ENCODE results near the gene GADL1.

The GADL1 gene

GRCh38 chr3:30886888-30887287 is 7.6 kb downstream of the GADL1 start:
- in situ Hi-C loops (cut with MboI; ENCODE audit: low sequenced_read_pairs) = no loop called here

- in situ Hi-C loops (cut with MboI; ENCODE audit: low sequenced_read_pairs) = no loop called here
These were observed 15.6 kb downstream of the GADL1 start for GRCh38 chr3:30878862-30879261.

- in situ Hi-C loops (cut with MboI; ENCODE audit: low sequenced_read_pairs) = no loop called here
These were observed 19.0 kb downstream of the GADL1 start for GRCh38 chr3:30875505-30875904.

GRCh38 chr3:30873671-30874070 is 20.8 kb downstream of the GADL1 start:
- in situ Hi-C loops (cut with MboI; ENCODE audit: low sequenced_read_pairs) = no loop called here

GRCh38 chr3:30872879-30873278 is 21.6 kb downstream of the GADL1 start:
- in situ Hi-C loops (cut with MboI; ENCODE audit: low sequenced_read_pairs) = no loop called here

GRCh38 chr3:30871720-30872119 is 22.7 kb downstream of the GADL1 start:
- in situ Hi-C loops (cut with MboI; ENCODE audit: low sequenced_read_pairs) = no loop called here

GRCh38 chr3:30864836-30865235 is 29.6 kb downstream of the GADL1 start:
- in situ Hi-C loops (cut with MboI; ENCODE audit: low sequenced_read_pairs) = no loop called here

GRCh38 chr3:30864132-30864531 is 30.3 kb downstream of the GADL1 start:
- in situ Hi-C loops (cut with MboI; ENCODE audit: low sequenced_read_pairs) = no loop called here

- in situ Hi-C loops (cut with MboI; ENCODE audit: low sequenced_read_pairs) = no loop called here
These were observed 32.5 kb downstream of the GADL1 start for GRCh38 chr3:30862004-30862403.

GRCh38 chr3:30858894-30859389 is 35.5 kb downstream of the GADL1 start:
- in situ Hi-C loops (cut with MboI; ENCODE audit: low sequenced_read_pairs) = no loop called here

- in situ Hi-C loops (cut with MboI; ENCODE audit: low sequenced_read_pairs) = no loop called here
These were observed 38.8 kb downstream of the GADL1 start for GRCh38 chr3:30855400-30856292.

GRCh38 chr3:30852833-30853232 is 41.6 kb downstream of the GADL1 start:
- in situ Hi-C loops (cut with MboI; ENCODE audit: low sequenced_read_pairs) = no loop called here

GRCh38 chr3:30848087-30848779 is 46.2 kb downstream of the GADL1 start:
- in situ Hi-C loops (cut with MboI; ENCODE audit: low sequenced_read_pairs) = no loop called here

- in situ Hi-C loops (cut with MboI; ENCODE audit: low sequenced_read_pairs) = no loop called here
These were observed 46.9 kb downstream of the GADL1 start for GRCh38 chr3:30847592-30847991.

GRCh38 chr3:30845606-30846005 is 48.9 kb downstream of the GADL1 start:
- in situ Hi-C loops (cut with MboI; ENCODE audit: low sequenced_read_pairs) = no loop called here

GRCh38 chr3:30843877-30844276 is 50.6 kb downstream of the GADL1 start:
- in situ Hi-C loops (cut with MboI; ENCODE audit: low sequenced_read_pairs) = no loop called here

GRCh38 chr3:30836141-30836540 is 58.3 kb downstream of the GADL1 start:
- in situ Hi-C loops (cut with MboI; ENCODE audit: low sequenced_read_pairs) = no loop called here

- in situ Hi-C loops (cut with MboI; ENCODE audit: low sequenced_read_pairs) = no loop called here
These were observed 58.8 kb downstream of the GADL1 start for GRCh38 chr3:30835667-30836066.

- in situ Hi-C loops (cut with MboI; ENCODE audit: low sequenced_read_pairs) = no loop called here
These were observed 61.4 kb downstream of the GADL1 start for GRCh38 chr3:30832961-30833575.

GRCh38 chr3:30827080-30827479 is 67.4 kb downstream of the GADL1 start:
- in situ Hi-C loops (cut with MboI; ENCODE audit: low sequenced_read_pairs) = no loop called here

GRCh38 chr3:30826531-30826942 is 67.9 kb downstream of the GADL1 start:
- in situ Hi-C loops (cut with MboI; ENCODE audit: low sequenced_read_pairs) = no loop called here
